ENCODE results near the gene FOXN1. TPM values are rescaled to one million over a fixed set of nuclear protein-coding genes. Genes with fewer than 3 reads are reported as not detected.
A peak's percentile ranks its signal among the peaks of the same experiment; 100 is the strongest.

FOXN1 gene
- total and polyA plus RNA-seq, 10 of the 15 experiments (the other 5 are each of a cell fraction or from before 2014, with no cell fraction given), result not detected

- in situ Hi-C loops (cut with MboI), result no loop called here
- ATAC-seq (peak; percentile 98), FAIRE-seq (peak; percentile 96), DNase-seq (ENCODE audit: low read depth, low spot score) (peak; percentile 79)
- Histone ChIP-seq H4K20me1 (ENCODE audit: control insufficient read depth, insufficient read depth) (no peaks in the 10 kb centered on the region), H3K4me1 (ENCODE audit: control insufficient read depth, insufficient read depth, low read length) (peaks cover 25% of the 10 kb centered on the region), H3K36me3 (ENCODE audit: control insufficient read depth in 2 of 2, insufficient read depth in 2 of 2, low read length in 1 of 2) (no peaks in the 10 kb centered on the region), H3K9me3 (replicated peaks; ENCODE audit: control insufficient read depth, insufficient read depth, low read length) (no peaks in the 10 kb centered on the region), H3K27ac (ENCODE audit: control insufficient read depth, insufficient read depth) (peak overlapping the region; percentile 89), H3K9ac (ENCODE audit: control insufficient read depth, insufficient read depth, low read length) (no peak overlapping the region; the same call in 1 of the 2 replicates), H2AFZ (ENCODE audit: control insufficient read depth, low read depth, low read length) (peak overlapping the region; percentile 52), H3K79me2 (ENCODE audit: control insufficient read depth, insufficient read depth, low read length) (no peaks in the 10 kb centered on the region), H3K27me3 (replicated peaks in 1 of 2; ENCODE audit: control insufficient read depth in 2 of 2, insufficient read depth in 2 of 2, low read length in 1 of 2) (no peaks in the 10 kb centered on the region), H3K4me3 (peak overlapping the region; percentile 33; the same call in 1 of the 2 replicates), H3K4me2 (ENCODE audit: control insufficient read depth, insufficient read depth) (peak overlapping the region; percentile 51)
- intact Hi-C loops (cut with micrococcal nuclease; ENCODE audit: unreplicated experiment), result loop anchor here (5.0 kb wide), 1 partner anchor 102 kb away; no protein-coding TSS in a partner anchor
- ChIA-PET RAD21 (ENCODE audit: unreplicated experiment) (interaction anchor here (0.6 to 1.5 kb wide), 3 partner anchors 15 to 723 kb away, joined by 3 to 5 read pairs (median 3); no protein-coding TSS in a partner anchor), CTCF (interaction anchor here (0.7 to 2.1 kb wide), 7 partner anchors 11 to 87 kb away, joined by 3 to 7 read pairs (median 5); partner anchors contain the start of gene PIGS), POLR2A (interaction anchor here (0.6 to 1.4 kb wide), 4 partner anchors 17 to 242 kb away, joined by 3 to 8 read pairs (median 4); partner anchors contain the start of gene PIGS), SMC1A (ENCODE audit: uncharacterized antibody, unreplicated experiment) (interaction anchor here (0.9 to 3.4 kb wide), 9 partner anchors 9 to 65 kb away, joined by 3 to 15 read pairs (median 4); partner anchors contain the start of gene FOXN1)
- BruUV-seq (replicated peaks), result no TSS peak
- WGBS (ENCODE audit: insufficient coverage, insufficient replicate concordance, low lambda C conversion rate, missing lambda C conversion rate), result 0% methylated on average over 2 of the region's 2 CpGs
- TF ChIP-seq EED (IDR thresholded peaks at IDR 0.05; ENCODE audit: low read depth) (peak; percentile 62; the same call in 1 of the 2 replicates), TARDBP (IDR thresholded peaks at IDR 0.05; ENCODE audit: borderline replicate concordance) (no peak), SMAD1 (IDR thresholded peaks at IDR 0.05; ENCODE audit: low read depth, partially characterized antibody) (no peak), BCL3 (IDR thresholded peaks at IDR 0.05; ENCODE audit: borderline replicate concordance, insufficient read depth, low read depth, low read length, poor library complexity, severe bottlenecking) (no peak), IKZF2 (IDR thresholded peaks at IDR 0.05) (peak; percentile 58 to 69; a peak in 3 of 4 replicates), GABPA (IDR thresholded peaks at IDR 0.05; ENCODE audit: low read depth) (no peak), NFXL1 (IDR thresholded peaks at IDR 0.05; ENCODE audit: borderline replicate concordance) (no peak), ATF3 (IDR thresholded peaks at IDR 0.05; ENCODE audit: borderline replicate concordance, extremely low read depth, low read depth, low read length) (no peak), USF2 (IDR thresholded peaks at IDR 0.05; ENCODE audit: borderline replicate concordance, low read depth, low read length) (no peak), PKNOX1 (IDR thresholded peaks at IDR 0.05) (no peak), ZSCAN29 (IDR thresholded peaks at IDR 0.05) (no peak), CBX5 (IDR thresholded peaks at IDR 0.05; ENCODE audit: low read depth) (peak; percentile 70; the same call in 1 of the 2 replicates), ZNF384 (IDR thresholded peaks at IDR 0.05; ENCODE audit: borderline replicate concordance, low read depth, low read length) (no peak), E4F1 (IDR thresholded peaks at IDR 0.05; ENCODE audit: borderline replicate concordance, partially characterized antibody) (no peak), EP300 (IDR thresholded peaks at IDR 0.05; ENCODE audit: borderline replicate concordance in 1 of 2, control insufficient read depth in 1 of 2, low read depth in 2 of 2, low read length in 2 of 2) (peak; percentile 39 to 45; a peak in 1 of 4 replicates)
These were observed 21.9 kb upstream of the FOXN1 start for GRCh38 chr17:28484296-28484695.

Data from GM12878 (cell line).